Ishikawa (cell line): ENCODE data around the gene PKN2.

ENCODE experiments used
- EP300 ChIP-seq: IDR thresholded peaks from 2 replicates; pipeline ENCODE4 v1.6.1; 2012; ENCODE audit warnings: borderline replicate concordance
- MAX ChIP-seq: IDR thresholded peaks from 2 replicates; pipeline ENCODE4 v1.6.1; 2012
- NFIC ChIP-seq: IDR thresholded peaks from 2 replicates; pipeline ENCODE4 v1.6.1; 2012
- RAD21 ChIP-seq: IDR thresholded peaks from 2 replicates; pipeline ENCODE4 v1.6.1; 2012; ENCODE audit warnings: low read depth
- TAF1 ChIP-seq: IDR thresholded peaks from 2 replicates; pipeline ENCODE4 v1.6.1; 2012; ENCODE audit warnings: low read depth, mild to moderate bottlenecking
- YY1 ChIP-seq: IDR thresholded peaks from 2 replicates; pipeline ENCODE4 v1.6.1; 2012; ENCODE audit warnings: low read depth

GRCh38 chr1:88649932-88650331 is 34.1 kb upstream of the PKN2 start:
- TF ChIP-seq NFIC = no peak
- TF ChIP-seq RAD21 = no peak
- no peak for TF ChIP-seq TAF1
- TF ChIP-seq MAX = no peak
- no peak for TF ChIP-seq EP300
- TF ChIP-seq YY1 = no peak
